GM23338 (cell line): Measurements from ENCODE around the gene PDCD1. TPM values are rescaled to one million over a fixed set of nuclear protein-coding genes. Genes with fewer than 3 reads are reported as not detected.

Experiments used
- ATAC-seq: fragments of 200-7000 bp; cut with Tn5 transposase; 3 replicates; pipeline ENCODE4 v1.9.1; 2020
- DNase-seq: peaks from one replicate; pipeline ENCODE4 v3.0.0-alpha.2; 2015; ENCODE audit warnings: low spot score
- H2AFZ ChIP-seq: fragments of 200-600 bp; sonication (generic); 2 replicates; pipeline ENCODE4 v1.8.0; 2016; ENCODE audit warnings: antibody characterized with exemption, mild to moderate bottlenecking, moderate library complexity
- H3F3A ChIP-seq: fragments of 200-600 bp; sonication (generic); replicated peaks from 2 replicates; pipeline ENCODE4 v1.8.0; 2017; ENCODE audit warnings: antibody characterized with exemption, mixed run types, low read depth
- H3K27ac ChIP-seq: fragments of 200-600 bp; sonication (generic); 2 replicates; pipeline ENCODE4 v1.6.1; 2016; ENCODE audit warnings: low read depth
- H3K27me3 ChIP-seq: fragments of 200-600 bp; sonication (generic); 2 replicates; pipeline ENCODE4 v1.8.0; 2016; ENCODE audit warnings: mild to moderate bottlenecking, mixed run types, moderate library complexity; ENCODE audit not compliant: insufficient read depth
- H3K36me3 ChIP-seq: fragments of 200-600 bp; sonication (generic); 2 replicates; pipeline ENCODE4 v1.8.0; 2016; ENCODE audit warnings: mild to moderate bottlenecking; ENCODE audit not compliant: insufficient read depth
- H3K4me1 ChIP-seq: fragments of 200-600 bp; sonication (generic); 2 replicates; pipeline ENCODE4 v1.8.0; 2016; ENCODE audit warnings: mild to moderate bottlenecking, moderate library complexity; ENCODE audit not compliant: insufficient read depth
- H3K4me2 ChIP-seq: fragments of 200-600 bp; sonication (generic); 2 replicates; pipeline ENCODE4 v1.7.1; 2017; ENCODE audit warnings: mixed run types
- H3K4me3 ChIP-seq: fragments of 200-600 bp; sonication (generic); 2 replicates; pipeline ENCODE4 v1.6.1; 2016; ENCODE audit warnings: mixed run types
- H3K79me2 ChIP-seq: fragments of 200-600 bp; sonication (generic); replicated peaks from 2 replicates; pipeline ENCODE4 v1.8.0; 2017; ENCODE audit warnings: mild to moderate bottlenecking; ENCODE audit not compliant: insufficient read depth
- H3K9me2 ChIP-seq: fragments of 200-600 bp; sonication (generic); 2 replicates; pipeline ENCODE4 v1.8.0; 2017; ENCODE audit not compliant: insufficient read depth
- H4K20me1 ChIP-seq: fragments of 200-600 bp; sonication (generic); replicated peaks from 2 replicates; pipeline ENCODE4 v1.8.0; 2017; ENCODE audit warnings: mild to moderate bottlenecking; ENCODE audit not compliant: insufficient read depth
- H3K27ac Mint-ChIP-seq: 2 replicates; pipeline ENCODE4 v1.8.0; 2020; ENCODE audit warnings: inconsistent platforms, mild to moderate bottlenecking, moderate library complexity, mixed read lengths
- H3K27me3 Mint-ChIP-seq: 3 replicates; pipeline ENCODE4 v1.8.0; 2022; ENCODE audit warnings: low read depth, mild to moderate bottlenecking, moderate library complexity, mixed read lengths, inconsistent platforms; ENCODE audit not compliant: insufficient read depth, poor library complexity
- H3K36me3 Mint-ChIP-seq: 3 replicates; pipeline ENCODE4 v1.8.0; 2021; ENCODE audit warnings: low read depth, mild to moderate bottlenecking, inconsistent platforms, moderate library complexity, mixed read lengths
- H3K4me1 Mint-ChIP-seq: 3 replicates; pipeline ENCODE4 v1.8.0; 2020; ENCODE audit warnings: mild to moderate bottlenecking, inconsistent platforms, mixed read lengths
- H3K4me3 Mint-ChIP-seq: 3 replicates; pipeline ENCODE4 v1.8.0; 2021; ENCODE audit warnings: moderate library complexity, mild to moderate bottlenecking, inconsistent platforms, mixed read lengths
- H3K9me3 Mint-ChIP-seq: 3 replicates; pipeline ENCODE4 v1.8.0; 2020; ENCODE audit warnings: moderate library complexity, mild to moderate bottlenecking, inconsistent platforms, mixed read lengths
- JUNB ChIP-seq: IDR thresholded peaks from one replicate; pipeline ENCODE4 v1.6.1; 2016; ENCODE audit warnings: antibody characterized with exemption; ENCODE audit not compliant: unreplicated experiment
- POLR2AphosphoS5 ChIP-seq: IDR thresholded peaks from 2 replicates; pipeline ENCODE4 v1.6.1; 2016; ENCODE audit warnings: antibody characterized with exemption, low read depth
- REST ChIP-seq: IDR thresholded peaks from one replicate; pipeline ENCODE4 v1.6.1; 2018; ENCODE audit warnings: antibody characterized with exemption; ENCODE audit not compliant: unreplicated experiment
- ZNF331 ChIP-seq: fragments of 250-450 bp; sonication (Bioruptor Pico); IDR thresholded peaks from 2 replicates; pipeline ENCODE4 v1.5.0; 2020; ENCODE audit warnings: low read depth, mild to moderate bottlenecking, moderate library complexity
- polyA plus RNA-seq: library from polyadenylated mRNA; unstranded; fragments of >200 nt; fragmentation: Nextera tagmentation; extraction: Ambion mirVana; gene quantifications from 2 replicates; pipeline ENCODE4 v1.2.1, GENCODE V29; 2016
- total RNA-seq: library from RNA; depleted of rRNA; stranded (reverse); fragments of >200 nt; shearing (Covaris generic); gene quantifications from 2 replicates; pipeline ENCODE4 v1.2.3, GENCODE V29; 2014
- TF ChIP-seq, protein P1 (sequence below), 2 experiments: fragments of 200-600 bp in 1 of 2; sonication (generic) in 1 of 2; conservative IDR thresholded peaks; 2 replicates each; pipeline versions ENCODE4 v1.5.1 to v1.6.1; 2016 to 2017; ENCODE audit warnings: antibody characterized with exemption in 2 of 2, low read depth in 2 of 2, mild to moderate bottlenecking in 2 of 2, moderate library complexity in 1 of 2

The PDCD1 gene
- total and polyA plus RNA-seq, 2 experiments from 2014 or later = 0.34 to 0.38 TPM

GRCh38 chr2:241802421-241803318 is 56.0 kb downstream of the PDCD1 start:
- 0 out of 2 replicates have a peak, but pooled peaks have one; percentile 7 for TF ChIP-seq POLR2AphosphoS5
- no peak for TF ChIP-seq REST
- TF ChIP-seq, protein P1, sequence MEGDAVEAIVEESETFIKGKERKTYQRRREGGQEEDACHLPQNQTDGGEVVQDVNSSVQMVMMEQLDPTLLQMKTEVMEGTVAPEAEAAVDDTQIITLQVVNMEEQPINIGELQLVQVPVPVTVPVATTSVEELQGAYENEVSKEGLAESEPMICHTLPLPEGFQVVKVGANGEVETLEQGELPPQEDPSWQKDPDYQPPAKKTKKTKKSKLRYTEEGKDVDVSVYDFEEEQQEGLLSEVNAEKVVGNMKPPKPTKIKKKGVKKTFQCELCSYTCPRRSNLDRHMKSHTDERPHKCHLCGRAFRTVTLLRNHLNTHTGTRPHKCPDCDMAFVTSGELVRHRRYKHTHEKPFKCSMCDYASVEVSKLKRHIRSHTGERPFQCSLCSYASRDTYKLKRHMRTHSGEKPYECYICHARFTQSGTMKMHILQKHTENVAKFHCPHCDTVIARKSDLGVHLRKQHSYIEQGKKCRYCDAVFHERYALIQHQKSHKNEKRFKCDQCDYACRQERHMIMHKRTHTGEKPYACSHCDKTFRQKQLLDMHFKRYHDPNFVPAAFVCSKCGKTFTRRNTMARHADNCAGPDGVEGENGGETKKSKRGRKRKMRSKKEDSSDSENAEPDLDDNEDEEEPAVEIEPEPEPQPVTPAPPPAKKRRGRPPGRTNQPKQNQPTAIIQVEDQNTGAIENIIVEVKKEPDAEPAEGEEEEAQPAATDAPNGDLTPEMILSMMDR (conservative IDR thresholded peaks at IDR 0.05; ENCODE audit: low read depth in 2 of 2) = no peak
- H3K4me1 Mint-ChIP-seq = peaks cover 1% of the 10 kb centered on the region; the same call in 1 of the 3 replicates
- peak overlapping the region; percentile 83 for H3K4me2 ChIP-seq
- no peaks in the 10 kb centered on the region for H4K20me1 ChIP-seq
- peak overlapping the region; percentile 88 for H2AFZ ChIP-seq
- H3K27me3 ChIP-seq = peaks cover 23% of the 10 kb centered on the region
- no peak overlapping the region for H3K27ac Mint-ChIP-seq
- ATAC-seq = peak; percentile 4
- peaks cover 22% of the 10 kb centered on the region for H3K27me3 Mint-ChIP-seq
- peak overlapping the region; percentile 62 for H3K4me3 ChIP-seq
- H3K79me2 ChIP-seq = no peaks in the 10 kb centered on the region
- no peaks in the 10 kb centered on the region for H3K36me3 ChIP-seq
- peaks cover 9% of the 10 kb centered on the region; the same call in 1 of the 2 replicates for H3K4me1 ChIP-seq
- H3K36me3 Mint-ChIP-seq = no peaks in the 10 kb centered on the region
- no peaks in the 10 kb centered on the region for H3K9me3 Mint-ChIP-seq
- H3K9me2 ChIP-seq = no peaks in the 10 kb centered on the region
- H3F3A ChIP-seq = no peaks in the 10 kb centered on the region
- DNase-seq = no peak
- no peak overlapping the region for H3K27ac ChIP-seq
- no peak overlapping the region for H3K4me3 Mint-ChIP-seq

DNA sequence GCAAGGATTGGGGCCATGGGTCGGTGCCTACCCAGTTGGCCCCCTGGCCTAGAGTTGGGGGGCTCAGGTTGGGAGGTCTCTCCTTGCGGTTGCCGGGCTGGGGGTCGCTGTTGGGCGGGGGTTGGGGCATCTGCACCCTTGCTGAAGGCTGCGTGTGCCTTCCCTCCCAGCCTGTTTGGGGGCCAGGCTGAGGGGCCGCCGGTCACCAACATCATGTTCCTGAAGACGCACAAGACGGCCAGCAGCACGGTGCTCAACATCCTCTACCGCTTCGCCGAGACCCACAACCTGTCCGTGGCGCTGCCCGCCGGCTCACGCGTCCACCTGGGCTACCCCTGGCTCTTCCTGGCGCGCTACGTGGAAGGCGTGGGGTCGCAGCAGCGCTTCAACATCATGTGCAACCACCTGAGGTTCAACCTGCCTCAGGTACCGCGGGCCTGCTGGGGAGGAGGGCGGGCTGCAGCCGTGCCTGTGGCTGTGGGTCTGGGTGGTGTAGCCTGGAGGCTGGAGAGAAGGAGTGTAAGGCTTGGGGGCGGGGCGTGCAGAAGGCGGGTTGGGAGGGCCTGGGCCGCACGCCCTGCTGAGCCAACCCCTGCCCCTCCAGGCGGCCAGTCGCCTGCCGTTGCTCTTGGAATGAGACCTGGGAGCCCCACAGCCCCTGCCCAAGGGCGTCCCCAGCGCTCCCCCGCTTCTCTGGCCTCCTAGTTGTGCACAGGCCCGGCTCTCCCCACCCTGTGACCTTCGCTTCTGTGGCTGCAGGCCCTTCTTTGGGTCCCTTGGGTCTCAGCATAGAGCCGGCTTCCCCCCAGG is 56.9 kb downstream of the PDCD1 start:
- Mint-ChIP-seq H3K27me3 (peaks cover 22% of the 10 kb centered on the region), H3K4me3 (no peak overlapping the region), H3K36me3 (no peaks in the 10 kb centered on the region; the same call in 2 of the 3 replicates), H3K27ac (no peak overlapping the region), H3K4me1 (peaks cover 5% of the 10 kb centered on the region; the same call in 2 of the 3 replicates), H3K9me3 (no peaks in the 10 kb centered on the region)
- Histone ChIP-seq H3K4me2 (0 out of 2 replicates have a peak overlapping the region, but pooled peaks have one; percentile 51), H3K9me2 (no peaks in the 10 kb centered on the region), H3K4me1 (peaks cover 9% of the 10 kb centered on the region; the same call in 1 of the 2 replicates), H3K79me2 (no peaks in the 10 kb centered on the region), H2AFZ (peak overlapping the region; percentile 72; the same call in 1 of the 2 replicates), H3K27ac (no peak overlapping the region), H3F3A (no peaks in the 10 kb centered on the region), H3K4me3 (no peak overlapping the region), H3K36me3 (no peaks in the 10 kb centered on the region), H3K27me3 (peaks cover 23% of the 10 kb centered on the region), H4K20me1 (no peaks in the 10 kb centered on the region)
- peak; percentile 61 for DNase-seq
- ATAC-seq = peak; percentile 68
- TF ChIP-seq, protein P1 (conservative IDR thresholded peaks at IDR 0.05; ENCODE audit: low read depth in 2 of 2) = no peak
- TF ChIP-seq JUNB (no peak), ZNF331 (CRISPR knock-in tag) (no peak)
